Activated T-cell treated with anti-CD3 and anti-CD28 coated beads for 24 hours (primary cell): ENCODE data around the gene HOMER3.
"Not testable (repeated sequence)": the region's sequence is repeated elsewhere in the genome, so short reads cannot be mapped to it uniquely, and the experiment has no call there.

ENCODE experiments used
- DNase-seq: peaks from one replicate; pipeline ENCODE4 v3.0.0-alpha.2; 2020; ENCODE audit warnings: low read depth

HOMER3 gene

DNA sequence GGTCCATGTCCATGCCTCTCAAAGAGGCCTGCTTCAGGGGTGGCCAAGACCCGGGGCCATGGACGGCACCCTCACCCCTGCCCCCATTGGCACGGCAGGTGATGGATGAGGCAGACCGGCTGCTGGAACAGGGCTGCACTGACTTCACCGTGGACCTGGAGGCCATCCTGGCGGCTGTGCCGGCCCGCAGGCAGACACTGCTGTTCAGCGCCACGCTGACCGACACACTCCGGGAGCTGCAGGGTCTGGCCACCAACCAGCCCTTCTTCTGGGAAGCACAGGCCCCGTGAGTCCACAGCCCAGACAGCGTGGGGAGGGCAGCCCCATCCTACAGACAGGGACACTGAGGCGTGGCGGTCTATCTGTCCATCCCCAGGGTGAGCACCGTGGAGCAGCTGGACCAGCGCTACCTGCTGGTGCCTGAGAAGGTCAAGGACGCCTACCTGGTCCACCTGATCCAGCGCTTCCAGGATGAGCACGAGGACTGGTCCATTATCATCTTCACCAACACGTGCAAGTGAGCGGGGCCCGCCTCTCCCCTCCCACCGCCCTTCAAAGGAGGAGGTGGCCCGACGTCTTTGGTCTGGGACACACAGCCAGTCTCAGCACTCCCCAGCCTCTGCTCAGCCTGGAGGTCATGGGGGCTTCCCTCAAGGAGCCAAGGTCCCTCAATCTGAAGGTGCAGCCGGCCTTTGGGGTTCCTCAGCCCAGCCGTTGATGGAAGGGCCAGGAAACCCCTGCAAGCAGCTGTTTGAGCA is 18.6 kb downstream of the HOMER3 start:
- no peak for DNase-seq

DNA sequence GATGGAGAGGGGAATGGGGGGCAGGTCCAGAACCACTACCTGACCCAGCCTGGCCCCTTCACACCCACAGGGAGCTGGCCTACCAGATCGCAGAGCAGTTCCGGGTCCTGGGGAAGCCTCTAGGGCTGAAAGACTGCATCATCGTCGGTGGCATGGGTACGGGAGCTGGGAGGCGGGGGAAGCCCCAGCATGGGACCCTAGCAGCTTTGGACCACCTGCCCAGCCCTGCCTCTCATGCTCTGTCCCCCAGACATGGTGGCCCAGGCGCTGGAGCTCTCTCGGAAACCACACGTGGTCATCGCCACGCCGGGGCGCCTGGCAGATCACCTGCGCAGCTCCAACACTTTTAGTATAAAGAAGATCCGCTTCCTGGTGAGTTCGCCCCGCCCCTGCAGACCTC is 19.4 kb downstream of the HOMER3 start:
- no peak for DNase-seq

- DNase-seq = no peak
These were observed 20.6 kb downstream of the HOMER3 start for GRCh38 chr19:18920400-18920799.

- DNase-seq = no peak
These were observed 21.2 kb downstream of the HOMER3 start for GRCh38 chr19:18919900-18920214.

- DNase-seq = peak; percentile 96
These were observed 21.7 kb downstream of the HOMER3 start, which contains the start of the genes COPE and DDX49 for GRCh38 chr19:18919086-18919899. COPE (minus strand) TSS chr19:18919387; CDS start chr19:18919348, 39 bp downstream. DDX49 (plus strand) TSS chr19:18919715; CDS start chr19:18919742, 27 bp downstream.

GRCh38 chr19:18917593-18917992 is 23.4 kb downstream of the HOMER3 start:
- not testable (repeated sequence) for DNase-seq

DNA sequence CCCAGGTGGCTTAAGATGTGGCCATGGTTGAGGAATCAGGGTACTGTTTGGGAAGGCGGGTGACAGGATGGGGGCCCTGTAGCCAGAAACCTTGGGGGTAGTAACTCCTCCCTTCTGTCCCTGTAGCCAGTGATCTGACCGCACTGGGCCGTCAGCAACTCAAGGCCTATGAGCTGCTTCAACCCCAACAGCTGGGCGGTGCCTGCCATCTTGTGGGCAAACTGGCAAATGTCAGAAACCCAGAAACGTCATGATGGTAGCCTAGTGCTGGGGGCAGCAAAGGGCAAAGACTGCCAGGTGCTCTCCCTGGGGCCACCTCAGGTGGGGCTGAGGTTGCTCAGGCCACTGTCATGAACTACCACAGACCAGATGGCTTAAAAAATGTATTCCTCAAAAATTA is 25.4 kb downstream of the HOMER3 start:
- no peak for DNase-seq

GRCh38 chr19:18913466-18913865 is 27.6 kb downstream of the HOMER3 start:
- no peak for DNase-seq

DNA sequence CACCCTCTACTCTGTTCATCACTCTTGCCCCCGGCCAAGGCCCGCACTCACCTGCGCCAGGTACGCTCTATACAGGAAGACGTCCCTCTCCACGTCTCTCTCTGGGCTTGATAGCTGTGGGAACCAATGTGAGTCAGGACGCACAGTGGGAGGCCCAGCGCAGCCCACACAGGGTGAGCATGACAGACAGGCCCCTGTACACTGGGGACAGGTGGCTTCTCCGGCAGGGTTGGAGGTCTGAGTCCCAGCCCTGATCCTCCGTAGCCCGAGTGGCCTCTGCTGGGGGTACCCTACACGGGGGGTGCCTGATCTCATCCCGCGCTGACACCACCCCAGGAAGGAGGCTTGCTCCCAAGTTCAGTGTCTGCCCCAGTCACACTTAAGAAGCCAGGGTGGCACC is 28.1 kb downstream of the HOMER3 start:
- DNase-seq = no peak

- DNase-seq = no peak
These were observed 30.1 kb downstream of the HOMER3 start for GRCh38 chr19:18910801-18911436.

DNA sequence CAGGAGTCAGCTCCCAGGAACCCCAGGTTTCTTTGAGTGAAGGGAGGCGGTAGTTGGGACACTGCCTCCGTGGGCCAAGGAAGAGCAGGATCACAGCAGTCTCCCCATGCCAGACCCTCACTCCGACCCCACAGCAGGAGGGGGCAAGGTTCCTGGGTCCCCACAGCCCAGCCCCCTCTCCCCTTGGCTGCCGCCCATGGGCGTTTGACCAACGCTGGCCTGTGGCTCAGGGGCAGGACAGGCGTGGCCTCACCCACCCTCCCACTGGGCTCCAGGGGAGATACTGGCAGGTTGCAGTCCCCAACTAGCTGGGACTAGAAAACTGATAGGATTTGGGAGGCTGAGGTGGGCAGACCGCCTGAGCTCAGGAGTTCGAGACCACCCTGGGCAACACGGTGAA is 31.0 kb downstream of the HOMER3 start:
- no peak for DNase-seq

DNA sequence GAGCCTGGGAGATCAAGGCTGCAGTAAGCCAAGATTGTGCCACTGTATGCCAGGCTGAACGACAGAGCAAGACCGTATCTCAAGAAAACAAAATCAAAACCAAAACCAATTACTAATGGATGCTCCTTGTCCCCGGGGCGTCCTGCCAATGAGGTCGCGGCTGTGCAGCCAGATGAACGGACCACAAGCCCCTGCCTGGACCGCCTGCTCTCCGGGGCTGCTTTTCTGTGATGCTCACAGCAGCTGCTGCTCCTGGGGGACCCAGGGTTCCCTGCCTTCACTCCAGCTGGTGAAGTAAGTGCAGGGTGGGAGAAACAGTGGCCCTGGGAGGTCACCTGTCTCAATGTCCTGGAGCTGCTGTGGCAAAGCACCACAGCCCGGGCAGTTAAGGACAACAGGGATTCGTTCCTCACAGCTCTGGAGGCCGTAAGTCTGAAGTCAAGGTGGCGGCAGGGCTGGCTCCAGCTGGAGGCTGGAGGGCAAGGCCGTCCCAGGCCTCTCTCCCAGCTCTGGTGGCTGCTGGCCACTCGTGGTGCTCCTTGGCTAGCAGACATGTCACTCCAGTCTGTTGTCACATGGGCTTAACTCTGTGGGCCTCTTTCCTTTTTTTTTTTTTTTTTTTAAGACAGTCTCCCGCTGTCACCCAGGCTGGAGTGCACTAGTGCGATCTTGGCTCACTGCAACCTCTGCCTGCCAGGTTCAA is 31.9 kb downstream of the HOMER3 start:
- DNase-seq = no peak

GRCh38 chr19:18906605-18907519 is 34.2 kb downstream of the HOMER3 start:
- DNase-seq = no peak

GRCh38 chr19:18905513-18906236 is 35.3 kb downstream of the HOMER3 start:
- DNase-seq = no peak

DNA sequence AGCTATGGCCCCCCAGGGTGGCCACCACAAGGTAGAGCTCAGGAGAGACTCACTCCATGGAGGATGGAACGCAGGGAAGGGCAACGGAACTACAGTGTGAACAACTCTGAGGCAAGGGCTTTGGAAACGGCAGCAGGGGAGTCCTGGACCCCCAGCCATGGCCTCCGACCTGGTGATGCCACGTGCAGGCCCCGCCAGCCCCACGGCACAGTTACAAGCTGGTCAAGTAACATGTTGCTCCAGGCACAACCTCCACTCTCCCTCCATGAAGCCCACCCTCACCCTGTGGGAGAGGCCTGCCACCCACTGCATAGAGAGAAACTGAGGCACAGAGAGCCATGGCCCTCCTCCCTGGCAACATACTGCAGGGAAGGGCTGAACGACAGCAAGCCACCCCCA is 36.0 kb downstream of the HOMER3 start:
- DNase-seq = no peak

DNA sequence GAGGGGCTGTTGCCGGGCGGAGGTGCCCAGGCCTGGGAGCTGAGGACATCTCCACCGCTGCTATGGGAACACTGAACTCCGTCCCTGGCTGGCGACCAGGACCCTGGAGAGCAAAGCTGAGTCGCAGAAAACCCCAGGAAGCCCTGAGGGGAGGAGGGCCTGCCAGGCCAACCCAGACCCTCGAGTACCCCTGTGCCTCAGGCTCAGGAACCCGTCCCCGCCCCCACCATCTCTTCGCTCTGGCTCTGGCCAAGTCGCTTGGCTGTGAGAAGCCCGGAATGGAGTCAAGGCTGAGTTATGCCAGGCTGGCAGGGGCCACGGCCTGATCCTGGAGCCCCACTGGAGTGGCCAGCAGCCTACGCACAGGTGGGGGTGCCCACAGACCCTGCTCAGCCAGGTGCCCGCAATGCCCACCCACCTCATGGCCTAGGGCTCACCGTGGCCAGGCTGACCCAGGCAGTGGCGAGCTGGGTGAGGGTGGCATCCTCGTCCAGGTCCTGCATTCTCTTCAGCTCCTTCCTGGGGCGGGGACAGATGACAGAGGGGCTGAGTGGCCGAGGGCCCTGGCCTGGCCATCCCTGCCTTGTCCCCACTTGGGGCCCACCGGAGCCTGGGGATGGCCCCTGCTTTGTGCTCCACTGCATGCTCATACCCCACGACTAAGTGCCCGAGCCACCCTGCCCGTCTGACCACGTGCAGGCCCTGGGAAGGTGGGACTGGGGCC is 36.5 kb downstream of the HOMER3 start:
- DNase-seq = no peak

DNA sequence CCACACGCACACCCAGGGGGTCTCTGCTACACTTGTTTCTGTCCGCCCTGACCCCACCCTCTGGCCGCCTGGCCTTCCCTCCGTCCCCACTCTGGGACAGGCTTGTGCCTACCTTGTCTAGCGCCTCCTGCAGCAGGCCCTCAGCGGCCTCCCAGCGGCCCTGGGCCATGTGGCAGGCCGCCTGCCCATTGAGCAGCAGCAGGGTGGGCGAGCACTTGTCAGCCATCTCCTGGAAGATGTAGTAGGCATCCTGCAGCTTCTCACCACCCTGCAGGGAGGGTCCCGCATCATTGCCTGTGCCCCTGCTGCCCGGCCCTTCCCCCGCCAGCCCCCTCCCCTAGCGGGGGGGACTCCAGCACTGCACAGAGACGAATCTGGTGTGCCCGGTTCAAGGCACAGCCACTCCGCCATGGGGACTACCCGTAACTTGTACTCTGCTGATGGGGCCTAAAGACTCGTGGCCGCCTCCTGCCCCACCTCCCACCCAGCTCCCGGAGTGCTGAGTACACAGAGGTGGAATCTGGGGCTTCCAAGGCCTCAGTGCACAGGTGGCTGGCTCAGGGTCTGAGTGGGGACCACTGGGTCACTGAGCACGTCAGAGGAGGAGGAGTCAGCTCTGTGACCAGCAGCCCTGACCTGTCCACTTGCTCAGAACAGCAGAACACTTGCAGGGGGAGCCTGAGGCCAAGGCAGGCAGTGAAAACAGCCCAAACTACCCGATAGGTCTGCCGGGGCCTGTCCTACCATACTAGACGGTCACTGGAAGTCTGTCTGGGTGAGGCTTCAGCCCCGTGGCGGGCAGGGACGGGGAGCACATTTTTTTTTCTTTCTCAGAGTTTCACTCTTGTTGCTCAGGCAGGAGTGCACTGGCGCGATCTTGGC is 37.6 kb downstream of the HOMER3 start:
- no peak for DNase-seq

DNA sequence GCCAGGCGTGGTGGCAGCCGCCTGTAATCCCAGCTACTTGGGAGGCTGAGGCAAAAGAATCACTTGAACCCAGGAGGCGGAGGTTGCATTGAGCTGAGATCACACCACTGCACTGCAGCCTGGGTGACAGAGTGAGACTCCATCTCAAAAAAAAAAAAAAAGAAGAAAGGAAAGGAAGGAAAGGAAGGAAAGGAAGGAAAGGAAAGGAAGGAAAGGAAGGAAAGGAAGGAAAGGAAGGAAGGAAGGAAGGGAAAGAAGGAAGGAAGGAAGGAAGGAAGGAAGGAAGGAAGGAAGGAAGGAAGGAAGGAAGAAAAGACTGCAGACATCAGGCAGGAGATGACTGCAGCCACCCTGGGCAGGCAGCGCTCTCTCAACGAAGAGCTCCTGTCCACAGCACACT is 38.5 kb downstream of the HOMER3 start:
- not testable (repeated sequence) for DNase-seq

DNA sequence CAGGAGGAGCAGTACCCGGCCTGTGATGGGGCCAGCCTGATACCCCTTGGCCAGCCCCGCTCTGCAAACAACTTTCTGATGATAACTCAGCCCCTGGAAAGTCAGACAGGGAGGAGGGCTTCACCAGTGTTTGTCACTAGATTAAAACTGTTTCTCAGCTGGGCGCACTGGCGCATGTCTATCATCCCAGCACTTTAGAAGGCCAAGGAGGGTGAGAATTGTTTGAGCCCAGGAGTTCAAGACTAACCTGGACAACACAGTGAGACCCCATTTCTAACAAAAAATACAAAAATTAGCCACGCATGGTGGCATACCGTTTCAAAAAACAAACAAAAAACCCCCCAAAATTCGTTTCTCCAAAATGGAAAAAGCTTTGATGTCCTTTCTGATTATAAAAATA is 39.5 kb downstream of the HOMER3 start:
- no peak for DNase-seq
